Epithelial cell of esophagus (primary cell): ENCODE data around the gene PSME2.

Source experiments
- DNase-seq: peaks from one replicate; pipeline ENCODE4 v3.0.0; 2010; ENCODE audit warnings: low read depth
- H3K4me3 ChIP-seq: 2 replicates; pipeline ENCODE4 v1.5.1; 2011; ENCODE audit warnings: mild to moderate bottlenecking, low read length, control low read depth
- TF ChIP-seq, protein P1 (sequence below): IDR thresholded peaks from 2 replicates; pipeline ENCODE4 v1.5.1; 2011; ENCODE audit warnings: low read depth, mild to moderate bottlenecking, low read length, control low read depth, inconsistent platforms; ENCODE audit not compliant: insufficient read depth; ENCODE audit errors: missing control alignments

The PSME2 gene

DNA sequence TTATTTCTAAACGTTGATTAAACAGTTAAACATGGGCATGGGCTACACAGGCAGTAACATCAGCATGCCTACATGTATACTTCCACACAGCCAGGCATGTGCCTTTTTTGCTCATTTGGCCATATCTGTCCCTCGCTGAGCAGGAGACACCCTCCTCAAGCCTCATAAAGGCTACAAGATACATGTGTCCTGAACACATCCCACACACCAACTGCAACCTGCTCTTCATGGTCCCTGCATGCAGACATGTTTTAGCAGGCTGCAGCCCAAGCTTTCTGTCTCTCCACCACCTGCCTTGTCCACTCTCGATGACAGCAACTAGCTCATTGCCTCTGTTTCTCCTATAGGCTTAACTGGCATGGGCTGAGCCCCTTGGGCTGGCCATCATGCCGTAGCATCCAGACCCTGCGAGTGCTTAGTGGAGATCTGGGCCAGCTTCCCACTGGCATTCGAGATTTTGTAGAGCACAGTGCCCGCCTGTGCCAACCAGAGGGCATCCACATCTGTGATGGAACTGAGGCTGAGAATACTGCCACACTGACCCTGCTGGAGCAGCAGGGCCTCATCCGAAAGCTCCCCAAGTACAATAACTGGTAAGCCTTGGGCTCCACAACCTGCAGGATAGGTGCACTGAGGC lies 49.7 kb downstream of the PSME2 start:
- TF ChIP-seq, protein P1, sequence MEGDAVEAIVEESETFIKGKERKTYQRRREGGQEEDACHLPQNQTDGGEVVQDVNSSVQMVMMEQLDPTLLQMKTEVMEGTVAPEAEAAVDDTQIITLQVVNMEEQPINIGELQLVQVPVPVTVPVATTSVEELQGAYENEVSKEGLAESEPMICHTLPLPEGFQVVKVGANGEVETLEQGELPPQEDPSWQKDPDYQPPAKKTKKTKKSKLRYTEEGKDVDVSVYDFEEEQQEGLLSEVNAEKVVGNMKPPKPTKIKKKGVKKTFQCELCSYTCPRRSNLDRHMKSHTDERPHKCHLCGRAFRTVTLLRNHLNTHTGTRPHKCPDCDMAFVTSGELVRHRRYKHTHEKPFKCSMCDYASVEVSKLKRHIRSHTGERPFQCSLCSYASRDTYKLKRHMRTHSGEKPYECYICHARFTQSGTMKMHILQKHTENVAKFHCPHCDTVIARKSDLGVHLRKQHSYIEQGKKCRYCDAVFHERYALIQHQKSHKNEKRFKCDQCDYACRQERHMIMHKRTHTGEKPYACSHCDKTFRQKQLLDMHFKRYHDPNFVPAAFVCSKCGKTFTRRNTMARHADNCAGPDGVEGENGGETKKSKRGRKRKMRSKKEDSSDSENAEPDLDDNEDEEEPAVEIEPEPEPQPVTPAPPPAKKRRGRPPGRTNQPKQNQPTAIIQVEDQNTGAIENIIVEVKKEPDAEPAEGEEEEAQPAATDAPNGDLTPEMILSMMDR, result no peak

DNA sequence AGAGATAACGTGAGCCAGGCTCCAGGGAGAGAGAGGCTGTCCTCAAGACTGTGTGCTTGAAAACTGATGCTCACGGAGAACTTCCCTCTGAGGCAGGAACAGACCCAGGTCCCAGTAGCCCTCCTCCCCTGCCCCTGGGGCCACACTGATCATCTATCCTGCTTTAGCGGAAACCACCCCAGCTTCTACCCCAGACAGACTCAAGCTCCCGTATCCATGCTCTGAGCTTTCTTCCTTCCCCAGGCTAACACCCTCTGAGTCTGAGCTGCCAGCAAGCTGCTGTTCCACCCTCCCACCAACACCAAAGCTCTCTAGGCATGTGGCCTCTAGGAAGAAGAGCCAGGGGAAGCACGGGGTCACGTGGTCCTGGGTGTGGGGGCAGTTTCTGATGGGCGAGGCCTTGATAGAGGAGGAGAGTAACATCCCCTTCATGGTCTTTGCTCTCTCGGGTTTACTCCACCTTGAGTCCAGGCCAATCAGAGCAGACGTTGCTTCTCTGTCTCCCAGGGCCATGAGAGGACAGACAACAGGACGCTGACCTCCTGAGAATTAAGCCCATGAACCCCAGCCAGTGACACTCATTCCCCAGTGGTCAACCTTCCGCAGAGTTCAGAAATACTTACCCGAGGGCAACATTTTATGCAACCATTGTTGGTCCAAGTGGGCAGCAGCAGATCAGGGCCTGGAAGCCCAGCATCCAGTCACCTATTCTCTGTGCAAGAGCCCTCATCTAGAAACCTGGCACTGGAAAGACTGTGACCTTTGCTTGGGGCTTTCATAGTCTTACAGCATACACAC lies 50.9 kb downstream of the PSME2 start:
- DNase-seq, result no peak
- peak overlapping the region; percentile 79 for H3K4me3 ChIP-seq
- TF ChIP-seq, protein P1, result no peak

More for the DNA sequence above, 49.7 kb downstream of the PSME2 start:
- no peak overlapping the region for H3K4me3 ChIP-seq
- no peak for DNase-seq

- peak overlapping the region; percentile 79 for H3K4me3 ChIP-seq
- TF ChIP-seq, protein P1, result no peak
- no peak for DNase-seq
These were observed 51.6 kb downstream of the PSME2 start for GRCh38 chr14:24094841-24095270.

DNA sequence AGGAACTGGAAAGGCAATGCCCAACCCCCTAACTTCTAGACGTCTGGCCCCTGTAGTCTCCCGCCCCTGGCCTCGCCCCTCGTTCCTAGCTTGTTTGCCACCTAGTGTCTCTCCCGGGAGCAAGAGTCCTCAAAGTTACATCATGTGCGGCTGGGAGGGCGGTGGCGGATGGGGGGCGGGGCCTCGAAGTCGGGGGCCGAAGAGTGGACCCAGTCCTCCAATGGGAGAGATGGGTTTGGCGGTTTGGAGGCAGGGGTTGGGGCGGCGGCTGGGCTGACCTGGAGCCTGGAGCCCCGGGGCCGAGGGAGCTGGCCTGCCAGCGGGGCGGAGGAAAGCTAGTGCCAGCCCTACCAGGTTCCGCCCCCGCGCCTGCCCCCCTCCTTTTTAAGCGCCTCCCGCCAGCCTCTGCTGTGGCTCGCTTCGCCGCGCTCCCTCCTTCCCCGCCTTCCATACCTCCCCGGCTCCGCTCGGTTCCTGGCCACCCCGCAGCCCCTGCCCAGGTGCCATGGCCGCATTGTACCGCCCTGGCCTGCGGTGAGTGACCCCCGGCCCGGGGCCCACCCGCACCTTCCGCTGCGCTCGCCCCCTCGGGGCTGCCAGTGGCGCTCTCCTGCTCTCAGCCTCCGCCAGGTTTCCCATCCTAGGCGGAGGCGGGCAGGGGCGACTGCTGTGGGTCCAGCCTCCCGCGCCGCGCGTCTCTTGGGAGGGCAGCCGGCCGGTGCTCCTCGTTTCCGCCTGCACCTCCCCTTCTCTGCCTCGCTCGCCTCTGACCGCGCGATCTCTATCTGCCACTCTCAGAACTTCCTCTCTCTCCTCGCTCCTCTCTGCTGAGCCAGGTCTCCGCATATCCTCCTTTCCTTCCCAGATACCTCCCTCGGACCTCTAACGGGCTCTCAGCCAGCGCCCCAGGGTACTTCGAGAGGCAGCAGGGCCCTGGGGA lies 52.2 kb downstream of the PSME2 start, which contains the start of gene PCK2:
Gene PCK2, plus strand, starts transcription at position 411 of the 940 bp plus-strand sequence. Its CDS starts 95 bp downstream, at position 506.
- peak; percentile 92 for DNase-seq
- H3K4me3 ChIP-seq, result peak within 1 kb of the TSS; percentile 79
- TF ChIP-seq, protein P1, result no peak
